Astrocyte of the cerebellum (primary cell): ENCODE data around the gene RADIL.
"Not testable (repeated sequence)": the region's sequence is repeated elsewhere in the genome, so short reads cannot be mapped to it uniquely, and the experiment has no call there.

ENCODE experiments used
- DNase-seq: peaks from one replicate; pipeline ENCODE4 v3.0.0-alpha.2; 2011; ENCODE audit warnings: low read depth
- H3K4me3 ChIP-seq: 2 replicates; pipeline ENCODE4 v1.5.1; 2011; ENCODE audit warnings: mild to moderate bottlenecking, low read depth, low read length, moderate library complexity
- CTCF ChIP-seq: IDR thresholded peaks from 2 replicates; pipeline ENCODE4 v1.5.1; 2012; ENCODE audit warnings: low read length, low read depth, moderate library complexity, mild to moderate bottlenecking; ENCODE audit errors: missing control alignments
- in situ Hi-C: cut with HindIII; loops from 2 replicates; pipeline ENCODE4 v1.10.0; 2017; ENCODE audit warnings: low sequenced_read_pairs

RADIL gene

GRCh38 chr7:4894482-4894881 lies 11.0 kb upstream of the RADIL start:
- no peak for DNase-seq
- no peak overlapping the region for H3K4me3 ChIP-seq
- in situ Hi-C loops: no loop called here
- no peak for TF ChIP-seq CTCF

DNA sequence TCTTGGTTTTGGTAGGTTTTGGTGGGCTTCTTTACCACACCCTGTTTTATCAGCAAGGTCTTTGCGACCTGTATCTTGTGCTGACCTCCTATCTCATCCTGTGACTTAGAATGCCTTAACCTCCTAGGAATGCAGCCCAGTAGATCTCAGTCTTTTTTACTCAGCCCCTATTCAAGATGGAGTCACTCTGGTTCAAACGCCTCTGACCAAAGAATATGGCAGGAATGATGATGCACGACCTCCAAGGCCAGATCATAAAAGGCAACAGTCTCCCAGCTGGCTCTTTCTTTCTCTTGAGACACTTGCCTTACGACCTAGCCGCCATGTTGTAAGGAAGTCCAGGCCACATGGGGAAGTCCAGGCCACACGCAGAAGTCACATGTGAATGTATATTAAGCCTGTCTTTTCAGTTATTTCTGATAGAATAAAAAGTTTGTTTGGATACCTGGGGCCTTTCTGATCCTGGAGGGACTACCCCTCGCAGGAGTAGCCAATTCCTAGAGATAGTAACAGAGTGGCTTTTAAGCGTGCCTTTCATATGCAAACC lies 10.5 kb upstream of the RADIL start:
- TF ChIP-seq CTCF: no peak
- DNase-seq: no peak
- in situ Hi-C loops: no loop called here
- H3K4me3 ChIP-seq: no peak overlapping the region

DNA sequence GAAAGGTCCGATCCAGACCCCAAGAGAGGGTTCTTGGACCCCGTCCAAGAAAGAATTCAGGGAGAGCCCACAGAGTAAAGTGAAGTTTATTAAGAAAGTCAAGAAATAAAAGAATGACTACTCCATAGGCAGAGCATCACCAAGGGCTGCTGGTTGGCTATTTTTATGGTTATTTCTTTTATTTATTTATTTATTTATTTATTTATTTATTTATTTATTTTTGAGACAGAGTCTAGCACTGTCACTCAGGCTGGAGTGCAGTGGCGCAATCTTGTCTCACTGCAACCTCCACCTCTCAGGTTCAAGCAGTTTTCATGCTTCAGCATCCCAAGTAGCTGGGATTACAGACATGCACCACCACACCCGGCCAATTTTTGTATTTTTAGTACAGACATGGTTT lies 9.7 kb upstream of the RADIL start:
- in situ Hi-C loops, DNase-seq, H3K4me3 ChIP-seq: not testable (repeated sequence)

- in situ Hi-C loops: not testable (repeated sequence)
Observed at GRCh38 chr7:4891522-4891921, 8.0 kb upstream of the RADIL start.

GRCh38 chr7:4889682-4890081 lies 6.2 kb upstream of the RADIL start:
- DNase-seq: no peak
- TF ChIP-seq CTCF: no peak
- in situ Hi-C loops: no loop called here

More at GRCh38 chr7:4891522-4891921, 8.0 kb upstream of the RADIL start:
- not testable (repeated sequence) for H3K4me3 ChIP-seq, DNase-seq

DNA sequence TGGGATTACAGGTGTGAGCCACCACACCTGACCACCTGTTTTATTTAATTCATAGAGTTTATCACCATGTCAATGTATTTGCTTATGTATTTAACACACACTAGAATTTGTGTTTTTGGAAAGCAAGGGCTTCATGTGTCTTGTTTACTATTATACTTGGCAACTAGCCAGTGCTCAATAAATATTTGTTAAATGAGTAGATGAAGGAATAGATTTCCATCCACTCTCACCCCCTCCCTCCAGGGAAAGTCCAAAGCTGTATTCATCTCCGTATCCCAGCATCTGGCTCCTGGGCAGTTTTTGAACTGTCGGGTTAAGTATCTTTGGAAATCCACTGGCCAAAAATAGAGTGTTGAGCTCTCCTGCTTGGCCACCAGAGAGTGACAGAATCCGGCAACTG lies 4.6 kb upstream of the RADIL start:
- DNase-seq: no peak
- no peak for TF ChIP-seq CTCF
- no peak overlapping the region for H3K4me3 ChIP-seq
- in situ Hi-C loops: no loop called here

More at GRCh38 chr7:4889682-4890081, 6.2 kb upstream of the RADIL start:
- H3K4me3 ChIP-seq: no peak overlapping the region

GRCh38 chr7:4886671-4887070 lies 3.2 kb upstream of the RADIL start:
- TF ChIP-seq CTCF: no peak
- in situ Hi-C loops: no loop called here
- H3K4me3 ChIP-seq: no peak overlapping the region
- DNase-seq: no peak

DNA sequence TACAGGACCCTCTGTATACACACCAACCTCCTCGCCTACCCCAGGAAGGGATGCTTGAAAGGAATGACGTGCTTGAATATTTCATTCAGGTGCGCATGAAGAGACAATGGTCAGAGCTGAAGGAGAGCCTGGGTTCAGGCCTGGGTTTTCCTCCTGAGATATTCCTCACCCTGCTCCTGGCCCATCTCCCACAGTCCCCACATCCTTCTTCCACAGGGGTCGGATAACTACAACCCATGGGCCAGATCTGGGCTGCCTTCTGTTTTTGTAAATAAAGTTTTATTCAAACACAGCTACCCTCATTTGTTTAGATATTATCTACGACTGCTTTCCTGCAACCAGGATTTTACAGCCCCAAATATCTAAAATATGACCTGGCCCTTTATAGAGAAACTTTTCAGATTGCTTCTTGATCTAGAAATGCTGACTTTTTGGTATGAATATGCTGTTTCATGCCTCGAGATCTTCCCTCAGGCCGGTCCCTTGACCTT lies 1.8 kb upstream of the RADIL start:
- no peak for TF ChIP-seq CTCF
- in situ Hi-C loops: no loop called here
- H3K4me3 ChIP-seq: no peak overlapping the region
- DNase-seq: no peak
